GM21737 (cell line): Measurements from ENCODE around the gene GALNTL6.
"Not testable (repeated sequence)": the region's sequence is repeated elsewhere in the genome, so short reads cannot be mapped to it uniquely, and the experiment has no call there.

ENCODE experiments used
- ATAC-seq: cut with Tn5 transposase; IDR thresholded peaks from one replicate; pipeline ENCODE4 v1.9.1; 2021; ENCODE audit warnings: mild to moderate bottlenecking, moderate library complexity; ENCODE audit not compliant: unreplicated experiment

Gene GALNTL6

DNA sequence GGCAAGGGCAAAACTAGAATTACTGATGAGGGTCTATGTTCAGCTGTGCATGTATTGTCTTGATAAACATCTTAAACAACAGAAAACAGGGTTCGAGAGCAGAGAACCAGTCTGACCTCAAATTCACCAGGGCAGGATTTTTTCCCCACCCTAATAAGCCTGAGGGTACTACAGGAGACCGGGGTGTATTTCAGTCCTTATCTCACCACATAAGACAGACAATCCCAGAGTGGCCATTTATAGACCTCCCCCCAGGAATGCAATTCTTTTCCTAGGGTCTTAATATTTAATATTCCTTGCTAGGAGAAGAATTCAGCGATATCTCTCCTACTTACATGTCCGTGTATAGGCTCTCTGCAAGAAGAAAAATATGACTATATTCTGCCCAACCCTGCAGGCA is 1157.0 kb downstream of the GALNTL6 start:
- not testable (repeated sequence) for ATAC-seq

DNA sequence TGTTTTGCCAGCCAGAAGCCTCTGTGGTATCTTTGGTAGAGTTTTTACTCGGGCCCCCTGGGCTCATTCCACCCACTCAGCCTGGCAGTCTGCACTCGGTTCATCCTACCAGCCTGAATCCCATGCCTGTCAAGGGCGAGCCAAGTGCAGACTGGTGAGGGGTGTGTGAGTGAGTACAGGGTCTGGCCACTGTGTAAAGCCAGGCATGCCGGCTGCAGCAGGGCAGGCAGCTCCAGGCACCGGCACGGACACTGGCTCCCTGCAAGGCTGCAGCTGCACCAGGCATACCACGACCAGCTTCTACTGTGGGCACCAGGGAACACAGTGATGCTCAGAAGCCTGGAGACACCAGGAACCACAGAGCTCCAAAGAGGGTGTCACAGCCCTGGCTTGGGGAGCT is 1161.4 kb downstream of the GALNTL6 start:
- ATAC-seq = no peak

DNA sequence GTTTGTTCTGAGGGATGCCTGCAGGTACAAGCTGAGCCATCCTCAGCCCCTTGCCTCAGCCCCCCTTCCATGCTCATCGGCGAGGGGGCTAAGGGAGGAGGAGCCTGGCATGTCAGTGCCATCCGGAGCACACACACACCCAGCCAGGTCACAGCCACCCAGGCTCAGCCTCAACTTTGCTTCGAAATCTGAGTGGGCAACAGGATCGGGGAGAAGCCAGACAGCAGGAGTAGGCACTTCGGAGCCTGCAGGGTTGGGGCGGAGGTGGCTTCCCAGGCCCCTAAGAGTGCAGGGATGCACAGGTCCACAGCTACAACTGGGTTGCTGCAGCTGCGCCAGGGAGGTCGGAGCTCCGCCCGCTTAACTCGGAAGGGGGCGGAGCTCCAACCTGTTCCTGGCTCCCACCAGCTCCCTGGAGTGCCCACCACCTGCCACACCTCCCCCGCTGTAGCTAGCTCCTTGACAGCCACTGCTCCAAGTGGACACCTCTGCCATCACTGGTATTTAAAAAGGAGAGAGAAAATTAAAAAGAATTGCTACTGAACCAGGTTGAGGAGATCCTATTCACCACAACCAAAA is 1162.5 kb downstream of the GALNTL6 start:
- ATAC-seq = no peak

DNA sequence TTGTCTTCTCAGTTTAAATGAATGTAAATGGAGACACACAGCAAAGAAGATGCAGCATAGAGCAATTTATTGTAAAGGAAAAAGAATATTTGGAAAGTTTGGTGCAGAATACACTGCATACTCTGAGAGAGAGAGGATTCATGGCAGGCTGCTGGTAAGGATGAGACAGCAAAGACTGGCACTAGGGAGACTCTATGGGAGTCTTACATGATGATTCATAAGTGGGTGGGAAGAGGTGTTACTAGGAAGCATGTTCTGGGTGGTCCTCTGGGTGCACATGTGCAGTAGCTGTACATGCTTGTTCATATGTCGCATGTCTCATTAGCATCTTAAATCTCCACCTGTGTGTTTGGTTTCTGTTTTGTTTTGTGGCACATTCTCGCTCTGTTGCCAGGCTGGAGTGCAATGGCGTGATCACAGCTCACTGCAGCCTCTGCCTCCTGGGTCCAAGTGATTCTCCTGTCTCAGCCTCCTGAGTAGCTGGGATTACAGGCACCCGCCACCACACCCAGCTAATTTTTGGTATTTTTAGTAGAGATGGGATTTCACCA is 1164.4 kb downstream of the GALNTL6 start:
- not testable (repeated sequence) for ATAC-seq

DNA sequence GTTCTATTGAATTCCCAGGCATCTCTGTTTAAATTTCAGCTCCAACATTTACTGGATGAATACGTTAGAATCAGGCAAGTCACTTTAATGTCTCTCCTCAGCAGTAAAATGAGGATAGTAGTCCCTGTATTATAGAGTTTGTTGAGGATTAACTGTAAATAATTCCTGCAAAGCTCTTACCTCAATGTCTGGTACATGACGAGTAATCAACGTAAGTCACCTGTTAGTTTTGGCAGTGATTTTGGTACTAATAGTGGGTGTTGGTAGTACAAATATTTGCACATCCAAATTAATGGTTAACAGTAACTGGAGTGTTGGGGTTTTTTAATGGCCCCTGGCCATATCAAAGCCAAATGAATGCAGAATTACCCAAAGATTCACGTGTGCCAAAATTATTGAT is 1165.6 kb downstream of the GALNTL6 start:
- ATAC-seq = no peak

DNA sequence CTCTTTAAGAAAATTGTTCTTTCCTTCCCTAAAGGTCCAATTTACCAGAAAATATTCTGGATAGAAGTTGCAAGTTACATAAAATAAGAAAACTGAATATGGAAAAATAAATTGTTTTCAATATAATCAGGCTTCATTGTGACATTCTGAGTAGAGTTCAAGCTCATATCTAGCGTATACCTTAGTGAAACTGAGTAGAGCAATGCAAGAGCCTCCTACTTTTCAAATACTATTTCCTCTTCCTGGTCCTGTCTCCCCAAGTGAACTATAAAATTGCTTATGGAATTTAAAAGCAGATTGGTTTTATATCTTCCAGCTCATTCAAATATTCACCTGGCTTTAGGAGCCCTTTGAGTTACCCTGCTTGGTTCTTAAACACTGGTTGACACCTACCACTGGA is 1166.1 kb downstream of the GALNTL6 start:
- ATAC-seq = no peak

DNA sequence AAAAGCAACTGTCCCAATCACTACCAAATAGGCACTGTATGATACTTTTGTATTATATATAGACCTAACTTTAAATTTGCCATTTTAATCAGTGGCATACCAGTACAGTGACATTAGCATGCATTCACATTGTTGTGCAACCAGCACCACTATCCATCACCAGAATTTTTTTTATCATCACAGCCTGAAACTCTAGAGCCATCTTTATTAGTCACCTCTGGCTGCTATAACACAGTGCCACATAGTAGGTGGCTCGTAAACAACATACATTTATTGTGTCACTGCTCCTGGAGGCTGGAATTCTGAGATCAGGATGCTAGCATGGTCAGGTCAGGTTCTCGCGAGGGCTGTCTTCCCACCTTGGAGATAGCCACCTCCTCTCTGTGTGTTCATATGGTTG is 1167.0 kb downstream of the GALNTL6 start:
- no peak for ATAC-seq

DNA sequence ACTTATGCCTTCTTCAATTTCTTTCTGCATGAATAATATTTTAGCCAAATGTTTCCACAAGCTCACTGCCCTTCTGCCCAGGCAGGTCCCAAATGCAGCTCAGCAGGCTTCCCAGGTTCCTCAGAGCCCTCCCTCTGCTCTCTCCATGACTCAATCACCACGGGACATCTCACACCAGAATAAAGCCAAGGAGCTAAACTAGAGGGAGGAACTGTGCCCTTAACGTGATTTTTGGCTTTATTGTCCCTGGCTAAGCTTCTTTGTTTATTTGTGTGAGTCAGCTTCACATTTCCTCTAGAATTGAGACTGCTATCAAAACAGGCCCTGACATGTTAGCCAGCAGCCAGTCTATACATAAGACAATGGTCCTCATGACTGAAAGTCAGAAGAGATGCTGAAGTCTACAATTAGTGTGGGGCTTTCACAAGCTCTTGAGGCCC is 1169.0 kb downstream of the GALNTL6 start:
- no peak for ATAC-seq

DNA sequence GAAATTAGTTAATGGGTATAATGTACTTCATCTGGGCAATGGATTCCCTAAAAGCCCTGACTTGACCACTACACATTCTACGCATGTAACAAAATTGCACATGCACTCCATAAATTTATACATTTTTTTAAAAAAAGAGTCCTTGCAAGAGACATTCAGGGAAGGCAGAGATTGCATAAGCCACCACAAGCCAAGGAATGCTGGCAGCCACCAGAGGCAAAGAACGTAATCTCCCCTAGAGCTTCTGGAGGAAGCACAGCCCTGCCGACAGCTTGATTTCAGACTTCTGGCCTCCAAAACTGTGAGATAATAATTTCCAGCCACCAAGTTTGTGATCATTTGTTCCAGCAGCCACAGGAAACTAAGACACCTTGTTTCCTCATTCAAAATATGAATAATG is 1169.8 kb downstream of the GALNTL6 start:
- ATAC-seq = no peak

DNA sequence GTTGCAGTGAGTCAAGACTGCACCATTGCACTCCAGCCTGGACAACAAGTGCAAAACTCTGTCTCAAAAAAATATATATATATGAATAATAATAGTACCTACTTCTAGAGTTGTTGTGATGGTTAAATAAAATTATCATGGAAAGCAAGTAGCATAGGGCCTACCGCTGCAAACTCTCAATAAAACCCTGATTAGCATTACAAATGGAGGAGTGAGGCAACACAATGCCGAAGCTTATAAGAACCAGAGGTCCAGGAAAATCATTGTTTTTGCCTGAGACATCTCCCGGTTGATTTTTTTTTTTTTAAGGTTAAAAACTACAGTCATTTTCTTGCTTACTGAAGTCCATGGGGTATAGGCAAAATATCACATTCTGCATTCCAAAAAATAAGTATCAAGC is 1170.4 kb downstream of the GALNTL6 start:
- ATAC-seq = no peak

DNA sequence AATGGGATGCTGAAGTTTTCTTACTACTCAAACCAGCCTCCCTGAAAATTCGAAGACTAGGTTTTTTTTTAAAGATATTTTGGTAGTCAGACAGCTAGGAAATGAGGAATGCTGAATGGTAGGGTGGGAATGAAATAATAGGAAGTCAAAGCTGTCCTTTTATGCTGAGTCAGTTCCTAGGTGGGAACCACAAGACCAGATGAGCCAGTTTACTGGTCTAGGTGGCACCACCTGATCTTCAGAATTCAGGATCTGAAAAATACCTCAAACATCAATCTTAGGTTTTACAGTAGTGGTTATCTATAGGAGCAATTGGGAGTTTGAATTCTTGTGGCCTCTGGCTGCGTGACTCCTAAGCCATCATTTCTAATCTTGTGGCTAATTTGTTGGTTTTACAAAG is 1172.3 kb downstream of the GALNTL6 start:
- ATAC-seq = no peak

DNA sequence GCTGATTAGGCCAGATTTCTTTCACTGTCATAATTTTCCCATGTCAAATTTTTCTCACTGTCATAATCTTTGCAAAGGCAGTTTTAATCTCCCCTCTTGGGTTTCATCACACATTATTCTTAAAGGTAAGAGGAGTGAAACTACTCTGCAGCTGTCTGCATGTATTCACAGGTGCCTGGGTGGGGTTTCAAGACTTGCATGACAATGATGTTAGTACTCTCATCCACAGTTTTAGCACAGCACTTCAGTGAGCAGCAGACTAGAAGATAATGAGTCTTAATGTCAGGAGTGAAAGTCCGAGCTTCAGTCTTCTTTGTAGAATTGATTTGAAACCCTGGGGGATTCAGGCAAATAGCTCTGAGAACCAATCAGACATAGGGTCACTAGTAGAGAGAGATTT is 1172.9 kb downstream of the GALNTL6 start:
- no peak for ATAC-seq

DNA sequence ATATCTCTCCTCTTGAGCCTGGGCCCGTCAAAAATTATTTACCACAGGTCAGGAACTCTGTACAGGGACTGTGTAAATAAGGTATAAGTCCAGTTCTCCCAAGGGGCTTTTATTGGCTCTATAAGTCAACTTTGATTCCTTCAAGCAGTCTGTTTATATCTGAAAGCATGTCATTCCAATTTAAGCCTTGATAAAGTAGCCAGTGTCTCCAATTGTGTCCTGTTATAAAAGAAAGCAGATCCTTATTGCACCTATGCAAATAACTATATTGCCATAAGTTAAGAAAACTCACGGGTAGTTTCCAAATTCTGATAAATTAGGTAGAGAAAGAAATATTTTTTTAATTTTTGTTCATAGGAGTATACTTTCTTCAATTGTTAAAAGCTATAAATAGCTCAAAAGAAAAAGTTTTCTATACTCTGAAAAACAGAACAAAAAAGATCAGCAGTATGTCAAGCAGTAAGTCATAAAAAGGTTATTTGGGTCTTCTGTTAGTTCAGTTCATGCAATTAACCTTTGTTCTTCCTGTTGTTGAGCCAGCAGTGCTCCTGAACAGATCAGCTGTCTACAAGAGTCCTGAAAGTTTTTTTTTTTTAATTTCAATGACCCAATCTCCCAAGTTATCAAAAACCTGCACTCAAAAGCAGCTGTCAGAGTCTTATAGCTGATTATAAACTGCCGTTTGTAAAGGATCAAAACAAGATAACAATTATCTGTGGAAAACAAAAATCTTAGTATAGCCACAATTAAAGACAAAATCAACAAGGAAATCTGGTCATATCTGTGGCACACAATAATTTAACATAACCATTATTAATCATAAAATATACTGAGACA is 1177.0 kb downstream of the GALNTL6 start:
- no peak for ATAC-seq

DNA sequence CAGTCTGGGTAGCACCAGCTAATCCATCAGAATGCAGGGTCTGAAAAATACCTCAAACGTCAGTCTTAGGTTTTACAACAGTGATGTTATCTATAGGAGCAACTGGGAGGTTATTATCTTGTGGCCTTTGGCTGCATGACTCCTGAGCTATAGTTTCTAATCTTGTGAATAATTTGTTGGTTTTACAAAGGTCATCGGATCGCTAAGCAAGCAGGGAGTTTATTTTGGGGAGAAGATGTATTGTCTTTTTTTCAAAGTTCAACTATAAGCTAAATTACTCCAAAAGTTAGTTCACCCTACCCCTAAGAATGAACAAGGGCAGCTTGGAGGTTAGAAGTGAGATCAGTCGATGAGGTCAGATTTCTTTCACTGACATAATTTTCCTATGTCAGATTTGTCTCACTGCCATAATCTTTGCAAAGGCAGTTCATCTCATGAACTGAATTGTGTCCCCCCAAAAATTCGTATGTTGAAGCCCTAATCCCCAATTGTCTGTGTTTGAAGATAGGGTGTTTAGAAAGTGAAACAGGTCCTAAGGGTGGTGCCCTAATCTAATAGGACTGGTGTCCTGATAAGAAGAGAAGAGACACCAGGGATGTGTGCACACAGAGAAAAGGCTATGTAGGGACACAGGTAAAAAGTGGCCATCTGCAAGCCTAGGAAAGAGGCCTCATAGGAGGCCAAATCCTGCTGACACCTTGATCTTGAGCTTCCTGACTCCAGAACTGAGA is 1179.6 kb downstream of the GALNTL6 start:
- ATAC-seq = no peak

DNA sequence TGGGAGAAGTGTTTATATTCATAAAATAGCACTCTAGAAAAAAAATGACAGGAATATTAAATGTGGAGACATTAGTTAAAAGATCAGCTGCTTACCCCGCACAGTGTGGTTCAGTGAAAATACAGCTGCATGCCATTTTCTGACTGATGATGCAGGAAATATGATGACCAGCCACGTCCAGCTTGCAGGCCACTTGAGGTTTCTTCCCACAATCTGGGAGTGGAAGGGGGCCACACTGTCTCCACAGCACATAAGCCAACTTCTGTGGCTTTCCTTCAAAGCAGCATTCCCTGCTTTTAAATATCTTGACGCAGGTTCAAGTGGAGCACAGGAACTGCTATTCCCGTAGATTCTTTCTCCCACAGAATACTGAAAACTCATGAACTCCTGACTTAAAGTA is 1182.0 kb downstream of the GALNTL6 start:
- ATAC-seq = no peak

DNA sequence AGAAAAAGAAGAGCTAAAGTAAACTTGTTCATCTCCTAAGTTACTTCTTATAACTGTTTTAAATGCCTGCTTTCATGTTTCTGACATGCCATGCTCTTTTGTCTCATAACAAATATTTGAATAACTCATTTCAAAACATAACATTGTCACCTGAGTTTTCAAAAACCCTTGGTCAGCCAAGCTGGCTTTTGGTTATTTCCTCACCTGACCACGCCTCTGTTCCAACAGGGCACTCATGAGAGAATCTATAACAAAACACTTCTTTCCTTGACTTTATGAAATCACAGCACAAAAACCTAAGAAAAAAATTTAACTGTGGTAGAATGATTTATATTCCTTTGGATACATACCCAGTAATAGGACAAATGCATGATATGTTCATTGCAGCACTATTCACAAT is 1182.5 kb downstream of the GALNTL6 start:
- ATAC-seq = no peak

DNA sequence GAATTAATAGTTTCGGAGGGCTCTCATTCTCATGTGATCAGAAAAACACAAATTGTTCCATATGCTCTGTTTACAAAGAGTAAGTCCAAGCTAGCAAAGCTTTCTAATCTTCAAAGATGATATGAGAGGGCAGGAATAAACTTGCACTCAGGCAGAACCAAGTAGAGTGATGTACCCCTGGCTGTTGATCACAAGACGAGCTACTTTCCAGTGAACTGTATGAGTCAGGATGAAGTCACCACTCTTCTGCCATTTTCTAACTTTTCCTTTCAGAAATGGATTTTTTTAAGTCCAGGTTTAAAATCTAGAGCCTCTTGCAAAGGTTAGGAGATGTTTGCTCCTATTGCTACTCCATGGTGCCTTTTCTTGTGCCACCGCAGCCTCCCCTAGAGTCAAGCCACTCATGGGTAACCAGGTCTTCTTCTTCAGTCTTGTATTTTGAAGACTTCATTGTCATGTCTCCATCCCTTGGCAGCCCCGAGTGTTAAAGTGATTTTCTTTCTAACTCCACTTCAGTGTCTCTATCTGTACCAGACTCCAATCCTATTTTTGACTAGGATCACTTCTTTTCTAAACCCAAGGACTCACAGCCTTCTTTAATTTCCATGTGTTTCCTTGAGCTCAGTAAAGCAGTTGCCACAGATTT is 1183.5 kb downstream of the GALNTL6 start:
- no peak for ATAC-seq

DNA sequence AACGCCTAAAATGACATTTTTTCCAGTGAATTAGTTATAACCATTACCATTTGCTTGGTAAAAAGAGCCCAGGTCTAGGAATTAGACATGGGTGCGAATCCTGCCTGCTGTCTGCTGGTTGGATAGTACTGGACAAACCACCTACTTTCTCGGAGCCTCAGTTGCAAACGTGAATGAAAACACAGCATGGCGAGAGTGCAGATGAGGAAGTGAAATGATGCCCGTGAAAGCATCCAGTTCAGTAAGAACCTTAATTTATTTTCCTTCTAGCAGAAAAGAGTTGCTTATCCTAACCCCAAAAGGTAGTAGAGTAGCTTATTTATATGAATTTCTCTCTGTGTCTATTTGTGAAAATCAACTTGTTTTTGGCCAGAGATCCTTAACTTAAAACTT is 1184.0 kb downstream of the GALNTL6 start:
- no peak for ATAC-seq

DNA sequence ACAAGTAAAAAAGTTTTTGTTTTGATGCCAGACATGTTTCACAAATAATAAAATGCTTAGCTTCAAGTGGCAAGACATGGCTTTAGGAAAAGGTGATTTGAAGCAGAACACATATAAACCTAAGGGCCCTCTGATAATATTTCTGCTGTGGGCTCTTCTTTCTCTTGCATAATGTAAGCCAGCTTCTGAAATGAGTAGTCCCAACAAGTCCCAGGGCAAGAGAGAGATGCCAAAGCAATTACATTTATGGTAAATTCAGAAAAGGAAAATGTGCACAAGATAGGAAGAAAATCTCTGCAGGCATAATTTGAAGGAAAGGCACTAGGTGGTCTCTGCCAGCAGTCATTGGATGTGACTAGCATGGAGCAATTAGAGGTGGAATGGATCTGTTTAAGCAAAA is 1184.7 kb downstream of the GALNTL6 start:
- ATAC-seq = no peak

DNA sequence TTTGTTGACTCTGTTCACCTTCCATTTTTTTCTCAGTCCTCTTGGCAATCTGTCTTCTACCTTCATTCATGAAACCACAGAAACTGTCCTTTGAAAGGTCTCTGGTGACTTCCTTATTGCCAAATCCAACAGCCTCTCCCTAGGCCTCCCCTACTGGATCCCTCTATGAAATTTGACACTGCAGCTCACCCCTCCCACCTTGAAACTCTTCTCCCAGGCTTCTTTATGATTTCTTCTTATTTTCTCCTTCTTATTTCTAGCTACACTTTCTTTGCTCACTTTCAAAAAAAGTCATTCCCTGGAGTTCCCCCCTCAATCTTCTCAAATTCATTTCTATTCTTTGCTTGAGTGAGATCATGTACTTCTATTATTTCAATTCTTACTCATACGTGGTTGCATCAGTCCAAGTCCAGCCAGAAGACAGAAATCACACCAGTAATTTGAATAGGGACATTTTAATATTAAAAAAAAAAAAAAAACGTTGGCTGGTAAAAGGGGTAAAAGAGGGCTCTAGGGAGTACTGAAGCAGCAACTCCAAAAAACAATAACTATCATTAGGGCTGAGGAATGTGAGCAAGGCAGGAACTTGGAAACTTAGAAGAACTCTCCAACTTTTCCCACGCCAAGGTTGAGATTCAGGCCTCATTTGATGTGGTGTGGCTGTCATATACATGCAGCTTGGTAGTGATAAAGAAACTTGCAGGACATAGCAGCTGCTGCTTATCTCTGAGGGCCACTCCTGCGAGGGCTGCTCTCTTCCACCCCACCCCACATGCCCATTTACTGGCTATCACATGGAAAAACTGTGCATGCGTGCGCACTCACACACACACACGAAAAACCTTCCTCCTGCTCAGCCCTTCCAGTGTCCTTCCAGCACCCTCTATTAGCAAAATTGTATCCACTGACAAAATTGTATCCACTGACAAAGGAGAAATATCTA is 1185.6 kb downstream of the GALNTL6 start:
- no peak for ATAC-seq
